SK-N-SH (cell line): ENCODE measurements around the gene DRAP1. TPM values are rescaled to one million over a fixed set of nuclear protein-coding genes. Genes with fewer than 3 reads are reported as not detected.

ENCODE experiments used
- CTCF ChIA-PET: fragments of 300-600, 350-600 bp; formaldehyde crosslinking; extraction: SDS; loops from one replicate; lab custom pipeline; 2021; lab: Yijun Ruan, JAX
- POLR2A ChIA-PET: fragments of 350-600 bp; sonication (Branson Sonifier 250); formaldehyde crosslinking; extraction: SDS; loops from one replicate; lab custom pipeline; 2020; ENCODE audit warnings: antibody characterized with exemption, inconsistent platforms; lab: Yijun Ruan, JAX
- DNase-seq: peaks from one replicate; pipeline ENCODE4 v3.0.0; 2012
- H2AFZ ChIP-seq: fragments of 200-600 bp; sonication (generic); 2 replicates; pipeline ENCODE4 v1.8.1; 2016; ENCODE audit warnings: antibody characterized with exemption, mild to moderate bottlenecking, low read depth
- H3F3A ChIP-seq: fragments of 200-600 bp; sonication (generic); replicated peaks from 2 replicates; pipeline ENCODE3; 2016; ENCODE audit warnings: antibody characterized with exemption, mild to moderate bottlenecking; ENCODE audit not compliant: insufficient read depth
- H3K27ac ChIP-seq, 2 experiments: fragments of 200-500 bp in 1 of 2; fragments of 200-600 bp in 1 of 2; sonication (Bioruptor generic) in 1 of 2; sonication (generic), shearing (Covaris generic) in 1 of 2; 2 replicates each; pipeline versions ENCODE4 v1.5.1 to v1.6.1; 2014 to 2016; ENCODE audit warnings: low read depth in 2 of 2, inconsistent platforms in 1 of 2, low read length in 1 of 2, mild to moderate bottlenecking in 1 of 2, mixed read lengths in 1 of 2
- H3K27me3 ChIP-seq: fragments of 200-600 bp; sonication (generic), shearing (Covaris generic); 2 replicates; pipeline ENCODE4 v1.6.1; 2016; ENCODE audit warnings: mixed run types; ENCODE audit not compliant: insufficient read depth
- H3K36me3 ChIP-seq, 2 experiments: fragments of 200-500 bp in 1 of 2; fragments of 200-600 bp in 1 of 2; sonication (Bioruptor generic) in 1 of 2; sonication (generic) in 1 of 2; replicated peaks in 1 of 2; 2 replicates each; pipeline versions ENCODE3 to v1.5.1; 2014 to 2016; ENCODE audit warnings: low read length in 1 of 2, mild to moderate bottlenecking in 1 of 2; ENCODE audit not compliant: insufficient read depth in 2 of 2, control insufficient read depth in 1 of 2
- H3K4me1 ChIP-seq, 2 experiments: fragments of 200-500 bp in 1 of 2; fragments of 200-600 bp in 1 of 2; sonication (Bioruptor generic) in 1 of 2; sonication (generic), shearing (Covaris generic) in 1 of 2; 2 replicates each; pipeline versions ENCODE4 v1.5.1 to v1.6.1; 2014 to 2016; ENCODE audit warnings: low read depth in 1 of 2, low read length in 1 of 2, mixed run types in 1 of 2; ENCODE audit not compliant: insufficient read depth in 2 of 2, control insufficient read depth in 1 of 2
- H3K4me2 ChIP-seq: fragments of 200-600 bp; sonication (generic), shearing (Covaris generic); 2 replicates; pipeline ENCODE4 v1.6.1; 2017; ENCODE audit warnings: mixed run types
- H3K4me3 ChIP-seq, 2 experiments: fragments of 200-500 bp in 1 of 2; fragments of 200-600 bp in 1 of 2; sonication (Bioruptor generic) in 1 of 2; sonication (generic), shearing (Covaris generic) in 1 of 2; 2 replicates each; pipeline versions ENCODE4 v1.5.1 to v1.8.1; 2014 to 2016; ENCODE audit warnings: low read depth in 2 of 2, inconsistent platforms in 1 of 2, low read length in 1 of 2, mild to moderate bottlenecking in 1 of 2, mixed read lengths in 1 of 2, moderate library complexity in 1 of 2
- H3K79me2 ChIP-seq: fragments of 200-600 bp; sonication (generic); 2 replicates; pipeline ENCODE4 v1.8.1; 2017; ENCODE audit warnings: mild to moderate bottlenecking; ENCODE audit not compliant: insufficient read depth
- H3K9ac ChIP-seq: fragments of 200-600 bp; sonication (generic); 2 replicates; pipeline ENCODE4 v1.6.1; 2017; ENCODE audit warnings: mixed run types
- H3K9me2 ChIP-seq: fragments of 200-600 bp; sonication (generic); 2 replicates; pipeline ENCODE4 v1.6.1; 2017; ENCODE audit warnings: mixed run types
- H3K9me3 ChIP-seq: fragments of 200-600 bp; sonication (generic); 2 replicates; pipeline ENCODE4 v1.6.1; 2017; ENCODE audit warnings: mixed run types, mild to moderate bottlenecking, moderate library complexity
- H4K20me1 ChIP-seq: fragments of 200-600 bp; sonication (generic); 2 replicates; pipeline ENCODE4 v1.6.1; 2017; ENCODE audit warnings: mild to moderate bottlenecking, mixed run types; ENCODE audit not compliant: insufficient read depth
- EP300 ChIP-seq, 2 experiments: IDR thresholded peaks; 2 replicates each; pipeline versions ENCODE4 v1.4.0 to v1.6.1; 2012; ENCODE audit warnings: borderline replicate concordance in 1 of 2, low read depth in 1 of 2, low read length in 1 of 2
- FOSL2 ChIP-seq: IDR thresholded peaks from 2 replicates; pipeline ENCODE4 v1.4.0; 2012; ENCODE audit warnings: low read depth, mild to moderate bottlenecking, moderate library complexity, borderline replicate concordance
- FOXJ3 ChIP-seq: sonication (generic); formaldehyde crosslinking; IDR thresholded peaks from 2 replicates; pipeline ENCODE4 v1.5.1; 2020; ENCODE audit warnings: mild to moderate bottlenecking, missing genetic modification reagents
- GABPA ChIP-seq: IDR thresholded peaks from 2 replicates; pipeline ENCODE4 v1.4.0; 2012; ENCODE audit warnings: low read depth, mild to moderate bottlenecking
- MXI1 ChIP-seq: IDR thresholded peaks from 2 replicates; pipeline ENCODE4 v1.6.1; 2012; ENCODE audit warnings: mild to moderate bottlenecking, low read depth, low read length, improper control_type of control experiment
- NFIC ChIP-seq: IDR thresholded peaks from 2 replicates; pipeline ENCODE4 v1.4.0; 2012; ENCODE audit warnings: borderline replicate concordance
- NRF1 ChIP-seq: IDR thresholded peaks from 2 replicates; pipeline ENCODE4 v1.6.1; 2012; ENCODE audit warnings: low read depth, mild to moderate bottlenecking, low read length
- RXRA ChIP-seq: IDR thresholded peaks from 2 replicates; pipeline ENCODE4 v1.4.0; 2012; ENCODE audit warnings: low read depth, mild to moderate bottlenecking, borderline replicate concordance
- TCF12 ChIP-seq: IDR thresholded peaks from 2 replicates; pipeline ENCODE4 v1.4.0; 2012
- WGBS: methylation state at CpG from one replicate; pipeline ENCODE4 v1.1.6; 2017; ENCODE audit warnings: low lambda C conversion rate; 5-methylcytosine and 5-hydroxymethylcytosine counted together
- polyA plus RNA-seq, 3 experiments: library from polyadenylated mRNA; depleted of rRNA; stranded (reverse); fragments of >200 nt; gene quantifications; 2 replicates each; pipeline ENCODE4 v1.2.3, GENCODE V29; 2012
- TF ChIP-seq, protein P1 (sequence below): IDR thresholded peaks from 2 replicates; pipeline ENCODE4; 2012
- TF ChIP-seq, protein P2 (sequence below): IDR thresholded peaks from 2 replicates; pipeline ENCODE4 v1.4.0; 2012; ENCODE audit warnings: low read depth
- TF ChIP-seq, protein P3 (sequence below): IDR thresholded peaks from 2 replicates; pipeline ENCODE4 v1.6.1; 2012; ENCODE audit warnings: mild to moderate bottlenecking, low read depth, low read length, moderate library complexity

DRAP1 gene
- polyA plus RNA-seq, 1 of the 3 experiments (the other 2 are of a cell fraction), result 464 TPM

DNA sequence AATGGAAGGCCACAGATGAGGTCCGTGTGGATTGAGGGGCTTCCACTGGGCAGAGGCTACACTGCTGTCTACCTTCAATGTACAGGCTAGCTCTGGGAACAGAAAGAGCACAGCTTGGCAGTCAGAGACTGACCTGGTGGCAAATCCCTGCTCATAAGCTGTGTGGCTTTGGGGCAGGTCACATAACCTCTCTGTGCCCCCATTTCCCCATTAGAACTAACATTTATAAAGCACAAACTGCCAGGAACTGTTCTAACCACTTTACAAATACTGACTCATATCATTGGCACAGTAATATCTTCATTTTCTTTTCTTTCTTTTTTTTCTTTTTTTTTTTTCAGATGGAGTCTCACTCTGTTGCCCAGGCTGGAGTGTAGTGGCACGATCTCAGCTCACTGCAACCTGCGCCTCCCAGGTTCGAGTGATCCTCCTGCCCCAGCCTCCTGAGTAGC, 22.2 kb upstream of the DRAP1 start:
- peaks cover 71% of the 10 kb centered on the region for H3F3A ChIP-seq
- H3K9me3 ChIP-seq, result no peaks in the 10 kb centered on the region
- H3K27me3 ChIP-seq, result no peaks in the 10 kb centered on the region
- WGBS, result 93% methylated on average over 4 of the region's 4 CpGs
- H3K79me2 ChIP-seq, result peaks cover 96% of the 10 kb centered on the region
- peak overlapping the region; percentile 89 for H3K4me2 ChIP-seq
- no peak overlapping the region for H2AFZ ChIP-seq
- H3K4me3 ChIP-seq, result peak overlapping the region in 1 of 2 experiments; percentile 82; a peak in 2 of 4 replicates
- DNase-seq, result no peak
- CTCF ChIA-PET, result interaction anchor here (0.8 to 4.9 kb wide), 4 partner anchors 8 to 12 kb away, joined by 3 to 20 read pairs (median 12); partner anchors contain the start of genes CCDC85B and FIBP
- H3K4me1 ChIP-seq, result peaks cover 19 to 48% of the 10 kb centered on the region in 2 experiments; a peak in 3 of 4 replicates
- peaks cover 70% of the 10 kb centered on the region for H4K20me1 ChIP-seq
- POLR2A ChIA-PET, result no interaction called here
- TF ChIP-seq RXRA (no peak), MXI1 (no peak), FOSL2 (no peak), NFIC (no peak), GABPA (no peak), FOXJ3 (no peak), NRF1 (no peak), EP300 (IDR thresholded peaks at IDR 0.05; ENCODE audit: borderline replicate concordance in 1 of 2, low read depth in 1 of 2, low read length in 1 of 2) (no peak), TCF12 (no peak)
- TF ChIP-seq, protein P1, sequence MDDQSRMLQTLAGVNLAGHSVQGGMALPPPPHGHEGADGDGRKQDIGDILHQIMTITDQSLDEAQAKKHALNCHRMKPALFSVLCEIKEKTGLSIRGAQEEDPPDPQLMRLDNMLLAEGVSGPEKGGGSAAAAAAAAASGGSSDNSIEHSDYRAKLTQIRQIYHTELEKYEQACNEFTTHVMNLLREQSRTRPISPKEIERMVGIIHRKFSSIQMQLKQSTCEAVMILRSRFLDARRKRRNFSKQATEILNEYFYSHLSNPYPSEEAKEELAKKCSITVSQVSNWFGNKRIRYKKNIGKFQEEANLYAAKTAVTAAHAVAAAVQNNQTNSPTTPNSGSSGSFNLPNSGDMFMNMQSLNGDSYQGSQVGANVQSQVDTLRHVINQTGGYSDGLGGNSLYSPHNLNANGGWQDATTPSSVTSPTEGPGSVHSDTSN, result no peak
- TF ChIP-seq, protein P2, sequence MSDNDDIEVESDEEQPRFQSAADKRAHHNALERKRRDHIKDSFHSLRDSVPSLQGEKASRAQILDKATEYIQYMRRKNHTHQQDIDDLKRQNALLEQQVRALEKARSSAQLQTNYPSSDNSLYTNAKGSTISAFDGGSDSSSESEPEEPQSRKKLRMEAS, result no peak
- TF ChIP-seq, protein P3, sequence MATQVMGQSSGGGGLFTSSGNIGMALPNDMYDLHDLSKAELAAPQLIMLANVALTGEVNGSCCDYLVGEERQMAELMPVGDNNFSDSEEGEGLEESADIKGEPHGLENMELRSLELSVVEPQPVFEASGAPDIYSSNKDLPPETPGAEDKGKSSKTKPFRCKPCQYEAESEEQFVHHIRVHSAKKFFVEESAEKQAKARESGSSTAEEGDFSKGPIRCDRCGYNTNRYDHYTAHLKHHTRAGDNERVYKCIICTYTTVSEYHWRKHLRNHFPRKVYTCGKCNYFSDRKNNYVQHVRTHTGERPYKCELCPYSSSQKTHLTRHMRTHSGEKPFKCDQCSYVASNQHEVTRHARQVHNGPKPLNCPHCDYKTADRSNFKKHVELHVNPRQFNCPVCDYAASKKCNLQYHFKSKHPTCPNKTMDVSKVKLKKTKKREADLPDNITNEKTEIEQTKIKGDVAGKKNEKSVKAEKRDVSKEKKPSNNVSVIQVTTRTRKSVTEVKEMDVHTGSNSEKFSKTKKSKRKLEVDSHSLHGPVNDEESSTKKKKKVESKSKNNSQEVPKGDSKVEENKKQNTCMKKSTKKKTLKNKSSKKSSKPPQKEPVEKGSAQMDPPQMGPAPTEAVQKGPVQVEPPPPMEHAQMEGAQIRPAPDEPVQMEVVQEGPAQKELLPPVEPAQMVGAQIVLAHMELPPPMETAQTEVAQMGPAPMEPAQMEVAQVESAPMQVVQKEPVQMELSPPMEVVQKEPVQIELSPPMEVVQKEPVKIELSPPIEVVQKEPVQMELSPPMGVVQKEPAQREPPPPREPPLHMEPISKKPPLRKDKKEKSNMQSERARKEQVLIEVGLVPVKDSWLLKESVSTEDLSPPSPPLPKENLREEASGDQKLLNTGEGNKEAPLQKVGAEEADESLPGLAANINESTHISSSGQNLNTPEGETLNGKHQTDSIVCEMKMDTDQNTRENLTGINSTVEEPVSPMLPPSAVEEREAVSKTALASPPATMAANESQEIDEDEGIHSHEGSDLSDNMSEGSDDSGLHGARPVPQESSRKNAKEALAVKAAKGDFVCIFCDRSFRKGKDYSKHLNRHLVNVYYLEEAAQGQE, result no peak
- no peaks in the 10 kb centered on the region for H3K9me2 ChIP-seq
- H3K9ac ChIP-seq, result peak overlapping the region; percentile 97
- H3K36me3 ChIP-seq, result peaks cover 0 to 44% of the 10 kb centered on the region in 2 experiments
- H3K27ac ChIP-seq, result peak overlapping the region in 1 of 2 experiments; percentile 94; a peak in 2 of 4 replicates
